WTC11 (cell line): ENCODE measurements around the gene PDPK1. TPM values are rescaled to one million over a fixed set of nuclear protein-coding genes. Genes with fewer than 3 reads are reported as not detected.

ENCODE experiments used
- ATAC-seq: fragments of 200-7000 bp; cut with Tn5 transposase; 2 replicates; pipeline ENCODE4 v1.10.0; 2021; ENCODE audit warnings: mild to moderate bottlenecking, moderate library complexity
- CTCF ChIA-PET: fragments of 300-600 bp; sonication (Branson Sonifier 250); formaldehyde crosslinking; loops from one replicate; lab custom pipeline; 2021; ENCODE audit warnings: antibody characterized with exemption; lab: Charles Lee
- POLR2A ChIA-PET: fragments of 350-600 bp; sonication (Branson Sonifier 250); formaldehyde crosslinking; loops from one replicate; lab custom pipeline; 2021; ENCODE audit warnings: antibody characterized with exemption; lab: Charles Lee
- DNase-seq: peaks from one replicate; pipeline ENCODE4 v3.0.0; 2021; ENCODE audit warnings: low spot score
- H3K27ac Mint-ChIP-seq: 2 replicates; pipeline ENCODE4 v1.8.0; 2021; ENCODE audit warnings: mixed read lengths
- H3K27me3 Mint-ChIP-seq: 2 replicates; pipeline ENCODE4 v1.8.0; 2021; ENCODE audit warnings: low read depth, mild to moderate bottlenecking, moderate library complexity, mixed read lengths
- H3K36me3 Mint-ChIP-seq: 2 replicates; pipeline ENCODE4 v1.8.0; 2021; ENCODE audit warnings: mixed read lengths
- H3K4me1 Mint-ChIP-seq: 2 replicates; pipeline ENCODE4 v1.8.0; 2022; ENCODE audit warnings: mixed read lengths
- H3K4me3 Mint-ChIP-seq: 2 replicates; pipeline ENCODE4 v1.8.0; 2021; ENCODE audit warnings: mild to moderate bottlenecking, moderate library complexity, mixed read lengths
- H3K9me3 Mint-ChIP-seq: 2 replicates; pipeline ENCODE4 v1.8.0; 2021; ENCODE audit warnings: mixed read lengths
- EMX1 ChIP-seq: fragments of 250-450 bp; sonication (Bioruptor Pico); IDR thresholded peaks from 2 replicates; pipeline ENCODE4 v1.8.0; 2021; ENCODE audit warnings: mild to moderate bottlenecking
- FOXP1 ChIP-seq: sonication (generic); formaldehyde crosslinking; IDR thresholded peaks from 2 replicates; pipeline ENCODE4 v1.8.0; 2022; ENCODE audit warnings: missing genetic modification reagents, mild to moderate bottlenecking, moderate library complexity, borderline replicate concordance
- IRF1 ChIP-seq: sonication (generic); formaldehyde crosslinking; IDR thresholded peaks from 2 replicates; pipeline ENCODE4 v1.8.0; 2023; ENCODE audit warnings: missing genetic modification reagents
- IRF2 ChIP-seq: sonication (generic); formaldehyde crosslinking; IDR thresholded peaks from 2 replicates; pipeline ENCODE4 v1.8.0; 2022; ENCODE audit warnings: low read depth, missing genetic modification reagents, borderline replicate concordance
- JUN ChIP-seq: sonication (generic); formaldehyde crosslinking; IDR thresholded peaks from 2 replicates; pipeline ENCODE4 v1.8.0; 2023; ENCODE audit warnings: mild to moderate bottlenecking, missing genetic modification reagents
- NFYB ChIP-seq: sonication (generic); formaldehyde crosslinking; conservative IDR thresholded peaks from 2 replicates; pipeline ENCODE4 v1.8.0; 2022; ENCODE audit warnings: low read depth, missing genetic modification reagents
- NR1H2 ChIP-seq: sonication (generic); formaldehyde crosslinking; IDR thresholded peaks from 2 replicates; pipeline ENCODE4 v1.9.0; 2021; ENCODE audit warnings: mild to moderate bottlenecking, moderate library complexity, missing genetic modification reagents
- NR2C2 ChIP-seq: sonication (generic); formaldehyde crosslinking; IDR thresholded peaks from 2 replicates; pipeline ENCODE4 v1.8.0; 2022; ENCODE audit warnings: mild to moderate bottlenecking, missing genetic modification reagents
- NR3C1 ChIP-seq: sonication (generic); formaldehyde crosslinking; conservative IDR thresholded peaks from 2 replicates; pipeline ENCODE4 v1.8.1; 2023; ENCODE audit warnings: low read depth, mild to moderate bottlenecking, missing genetic modification reagents
- OVOL2 ChIP-seq: fragments of 250-450 bp; sonication (Bioruptor Pico); IDR thresholded peaks from 2 replicates; pipeline ENCODE4 v1.9.0; 2021; ENCODE audit warnings: mild to moderate bottlenecking, borderline replicate concordance
- RORB ChIP-seq: fragments of 250-450 bp; sonication (Bioruptor Pico); IDR thresholded peaks from 2 replicates; pipeline ENCODE4 v1.9.0; 2021; ENCODE audit warnings: mild to moderate bottlenecking
- SMAD4 ChIP-seq: sonication (generic); formaldehyde crosslinking; IDR thresholded peaks from 2 replicates; pipeline ENCODE4 v1.8.0; 2022; ENCODE audit warnings: mild to moderate bottlenecking, missing genetic modification reagents
- SP1 ChIP-seq: sonication (generic); formaldehyde crosslinking; conservative IDR thresholded peaks from 2 replicates; pipeline ENCODE4 v1.8.1; 2022; ENCODE audit warnings: missing genetic modification reagents
- TCF7 ChIP-seq: sonication (generic); formaldehyde crosslinking; IDR thresholded peaks from 2 replicates; pipeline ENCODE4 v1.8.0; 2022; ENCODE audit warnings: mild to moderate bottlenecking, low read depth, missing genetic modification reagents, moderate library complexity
- ZNF232 ChIP-seq: sonication (generic); formaldehyde crosslinking; IDR thresholded peaks from 2 replicates; pipeline ENCODE4 v1.8.0; 2022; ENCODE audit warnings: mild to moderate bottlenecking, missing genetic modification reagents
- ZNF281 ChIP-seq: sonication (generic); formaldehyde crosslinking; IDR thresholded peaks from 2 replicates; pipeline ENCODE4 v1.8.0; 2023; ENCODE audit warnings: mild to moderate bottlenecking, missing genetic modification reagents
- ZNF416 ChIP-seq: fragments of 250-450 bp; sonication (Bioruptor Pico); IDR thresholded peaks from 2 replicates; pipeline ENCODE4 v1.9.0; 2021; ENCODE audit warnings: mild to moderate bottlenecking, inconsistent platforms
- ZNF425 ChIP-seq: fragments of 250-450 bp; sonication (Bioruptor Pico); conservative IDR thresholded peaks from 2 replicates; pipeline ENCODE4 v1.9.0; 2021; ENCODE audit warnings: mild to moderate bottlenecking
- total RNA-seq: library from RNA; stranded (reverse); gene quantifications from 3 replicates; pipeline ENCODE4 v1.2.3, GENCODE V29; 2021
- TF ChIP-seq, protein P1 (sequence below): sonication (generic); formaldehyde crosslinking; IDR thresholded peaks from 2 replicates; pipeline ENCODE4 v1.8.1; 2022; ENCODE audit warnings: mild to moderate bottlenecking, missing genetic modification reagents, moderate library complexity, borderline replicate concordance
- TF ChIP-seq, protein P2 (sequence below): sonication (generic); formaldehyde crosslinking; IDR thresholded peaks from 2 replicates; pipeline ENCODE4 v1.8.0; 2022; ENCODE audit warnings: mild to moderate bottlenecking, missing genetic modification reagents
- TF ChIP-seq, protein P3 (sequence below): sonication (generic); formaldehyde crosslinking; IDR thresholded peaks from 2 replicates; pipeline ENCODE4 v1.8.1; 2022; ENCODE audit warnings: missing genetic modification reagents, borderline replicate concordance
- TF ChIP-seq, protein P4 (sequence below): sonication (generic); formaldehyde crosslinking; IDR thresholded peaks from 2 replicates; pipeline ENCODE4 v1.8.1; 2023; ENCODE audit warnings: mild to moderate bottlenecking, missing genetic modification reagents, moderate library complexity
- TF ChIP-seq, protein P5 (sequence below): fragments of 250-450 bp; sonication (Bioruptor Pico); IDR thresholded peaks from 2 replicates; pipeline ENCODE4 v1.9.0; 2021; ENCODE audit warnings: moderate library complexity, mild to moderate bottlenecking, inconsistent platforms, borderline replicate concordance

The PDPK1 gene
- total RNA-seq, 1 experiment from 2014 or later, result 31.4 TPM

DNA sequence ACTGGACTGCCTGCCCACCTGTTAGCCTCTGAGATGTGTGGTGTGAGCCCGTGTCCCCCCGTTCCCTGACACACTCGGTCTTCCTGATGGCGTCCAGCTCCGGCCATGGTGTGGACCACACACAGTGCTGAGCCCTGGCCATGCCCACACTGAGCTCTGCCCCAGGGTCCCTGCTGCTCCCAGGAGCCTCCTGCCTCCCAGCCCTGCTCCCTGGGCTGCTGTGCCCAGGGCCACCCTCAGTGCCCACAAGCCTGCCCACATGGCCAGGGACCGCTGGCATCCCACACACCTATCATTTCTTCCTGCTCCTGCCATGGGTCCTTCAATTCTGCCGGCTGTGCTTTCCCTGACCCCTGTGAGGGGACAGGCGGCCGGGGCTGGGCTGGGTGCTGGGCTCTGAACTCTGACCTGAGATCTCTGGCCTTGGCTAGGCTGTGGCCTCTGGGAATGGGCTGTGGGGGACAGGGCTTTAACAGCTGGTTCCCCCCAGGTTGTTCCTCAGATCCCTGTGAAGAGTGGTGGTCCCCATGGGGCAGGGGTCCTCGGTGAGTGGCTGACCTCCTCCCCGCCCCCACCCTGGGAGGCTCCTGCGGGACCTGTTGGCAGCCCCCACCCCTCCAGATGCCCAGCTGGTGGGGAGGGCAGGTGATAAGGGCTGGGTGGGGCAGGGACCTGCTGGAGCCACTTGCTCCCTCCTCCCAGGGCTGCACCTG lies 10.6 kb upstream of the PDPK1 start:
- ChIA-PET CTCF (no interaction called here), POLR2A (no interaction called here)
- H3K27me3 Mint-ChIP-seq, result no peaks in the 10 kb centered on the region
- H3K4me1 Mint-ChIP-seq, result peaks cover 9% of the 10 kb centered on the region
- no peaks in the 10 kb centered on the region for H3K9me3 Mint-ChIP-seq
- no peak for ATAC-seq
- peaks cover 8% of the 10 kb centered on the region for H3K36me3 Mint-ChIP-seq
- TF ChIP-seq RORB (CRISPR knock-in tag) (no peak), EMX1 (CRISPR knock-in tag) (no peak), TCF7 (no peak), ZNF281 (CRISPR knock-in tag) (no peak), SMAD4 (CRISPR knock-in tag) (no peak), NR3C1 (CRISPR knock-in tag) (no peak), IRF1 (CRISPR knock-in tag) (no peak), ZNF416 (CRISPR knock-in tag) (no peak), NFYB (CRISPR knock-in tag) (no peak)
- TF ChIP-seq, protein P1, sequence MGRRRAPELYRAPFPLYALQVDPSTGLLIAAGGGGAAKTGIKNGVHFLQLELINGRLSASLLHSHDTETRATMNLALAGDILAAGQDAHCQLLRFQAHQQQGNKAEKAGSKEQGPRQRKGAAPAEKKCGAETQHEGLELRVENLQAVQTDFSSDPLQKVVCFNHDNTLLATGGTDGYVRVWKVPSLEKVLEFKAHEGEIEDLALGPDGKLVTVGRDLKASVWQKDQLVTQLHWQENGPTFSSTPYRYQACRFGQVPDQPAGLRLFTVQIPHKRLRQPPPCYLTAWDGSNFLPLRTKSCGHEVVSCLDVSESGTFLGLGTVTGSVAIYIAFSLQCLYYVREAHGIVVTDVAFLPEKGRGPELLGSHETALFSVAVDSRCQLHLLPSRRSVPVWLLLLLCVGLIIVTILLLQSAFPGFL (CRISPR knock-in tag), result no peak
- TF ChIP-seq, protein P2, sequence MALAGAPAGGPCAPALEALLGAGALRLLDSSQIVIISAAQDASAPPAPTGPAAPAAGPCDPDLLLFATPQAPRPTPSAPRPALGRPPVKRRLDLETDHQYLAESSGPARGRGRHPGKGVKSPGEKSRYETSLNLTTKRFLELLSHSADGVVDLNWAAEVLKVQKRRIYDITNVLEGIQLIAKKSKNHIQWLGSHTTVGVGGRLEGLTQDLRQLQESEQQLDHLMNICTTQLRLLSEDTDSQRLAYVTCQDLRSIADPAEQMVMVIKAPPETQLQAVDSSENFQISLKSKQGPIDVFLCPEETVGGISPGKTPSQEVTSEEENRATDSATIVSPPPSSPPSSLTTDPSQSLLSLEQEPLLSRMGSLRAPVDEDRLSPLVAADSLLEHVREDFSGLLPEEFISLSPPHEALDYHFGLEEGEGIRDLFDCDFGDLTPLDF (CRISPR knock-in tag), result no peak
- TF ChIP-seq, protein P3, sequence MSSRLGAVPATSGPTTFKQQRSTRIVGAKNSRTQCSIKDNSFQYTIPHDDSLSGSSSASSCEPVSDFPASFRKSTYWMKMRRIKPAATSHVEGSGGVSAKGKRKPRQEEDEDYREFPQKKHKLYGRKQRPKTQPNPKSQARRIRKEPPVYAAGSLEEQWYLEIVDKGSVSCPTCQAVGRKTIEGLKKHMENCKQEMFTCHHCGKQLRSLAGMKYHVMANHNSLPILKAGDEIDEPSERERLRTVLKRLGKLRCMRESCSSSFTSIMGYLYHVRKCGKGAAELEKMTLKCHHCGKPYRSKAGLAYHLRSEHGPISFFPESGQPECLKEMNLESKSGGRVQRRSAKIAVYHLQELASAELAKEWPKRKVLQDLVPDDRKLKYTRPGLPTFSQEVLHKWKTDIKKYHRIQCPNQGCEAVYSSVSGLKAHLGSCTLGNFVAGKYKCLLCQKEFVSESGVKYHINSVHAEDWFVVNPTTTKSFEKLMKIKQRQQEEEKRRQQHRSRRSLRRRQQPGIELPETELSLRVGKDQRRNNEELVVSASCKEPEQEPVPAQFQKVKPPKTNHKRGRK (CRISPR knock-in tag), result no peak
- H3K27ac Mint-ChIP-seq, result no peak overlapping the region
- H3K4me3 Mint-ChIP-seq, result no peak overlapping the region
- no peak for DNase-seq

- DNase-seq, result no peak
- ATAC-seq, result no peak
- Mint-ChIP-seq H3K9me3 (no peaks in the 10 kb centered on the region), H3K27me3 (no peaks in the 10 kb centered on the region), H3K4me1 (peaks cover 9% of the 10 kb centered on the region), H3K36me3 (peaks cover 8% of the 10 kb centered on the region), H3K27ac (no peak overlapping the region), H3K4me3 (no peak overlapping the region)
- ChIA-PET POLR2A (no interaction called here), CTCF (no interaction called here)
- no peak for TF ChIP-seq NR2C2 (CRISPR knock-in tag)
- no peak for TF ChIP-seq ZNF232 (CRISPR knock-in tag)
- TF ChIP-seq ZNF425 (CRISPR knock-in tag), result no peak
- TF ChIP-seq, protein P2 (CRISPR knock-in tag), result no peak
- no peak for TF ChIP-seq IRF2 (CRISPR knock-in tag)
- TF ChIP-seq FOXP1, result no peak
- no peak for TF ChIP-seq EMX1 (CRISPR knock-in tag)
- TF ChIP-seq, protein P4, sequence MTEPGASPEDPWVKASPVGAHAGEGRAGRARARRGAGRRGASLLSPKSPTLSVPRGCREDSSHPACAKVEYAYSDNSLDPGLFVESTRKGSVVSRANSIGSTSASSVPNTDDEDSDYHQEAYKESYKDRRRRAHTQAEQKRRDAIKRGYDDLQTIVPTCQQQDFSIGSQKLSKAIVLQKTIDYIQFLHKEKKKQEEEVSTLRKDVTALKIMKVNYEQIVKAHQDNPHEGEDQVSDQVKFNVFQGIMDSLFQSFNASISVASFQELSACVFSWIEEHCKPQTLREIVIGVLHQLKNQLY (CRISPR knock-in tag), result no peak
- no peak for TF ChIP-seq OVOL2 (CRISPR knock-in tag)
- TF ChIP-seq, protein P5, sequence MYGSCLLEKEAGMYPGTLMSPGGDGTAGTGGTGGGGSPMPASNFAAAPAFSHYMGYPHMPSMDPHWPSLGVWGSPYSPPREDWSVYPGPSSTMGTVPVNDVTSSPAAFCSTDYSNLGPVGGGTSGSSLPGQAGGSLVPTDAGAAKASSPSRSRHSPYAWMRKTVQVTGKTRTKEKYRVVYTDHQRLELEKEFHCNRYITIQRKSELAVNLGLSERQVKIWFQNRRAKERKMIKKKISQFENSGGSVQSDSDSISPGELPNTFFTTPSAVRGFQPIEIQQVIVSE (CRISPR knock-in tag), result no peak
- no peak for TF ChIP-seq NR1H2 (CRISPR knock-in tag)
- TF ChIP-seq SP1, result no peak
- TF ChIP-seq JUN, result no peak
Measured at GRCh38 chr16:2527784-2528100, 10.1 kb upstream of the PDPK1 start.
